Natural killer cell treated with Interleukin-12 subunit alpha and Interleukin-12 subunit beta and Interleukin-15 and Interleukin-18, amount 100 ng/mL, for 72 hours (primary cell): ENCODE results near the gene TMEM132A. TPM values are rescaled to one million over a fixed set of nuclear protein-coding genes. Genes with fewer than 3 reads are reported as not detected.
"Not testable (repeated sequence)": the region's sequence is repeated elsewhere in the genome, so short reads cannot be mapped to it uniquely, and the experiment has no call there.

ENCODE experiments used
- ATAC-seq, 2 donors: fragments of 150-1000 bp; cut with Tn5 transposase in 1 of 2; sonication (Bioruptor Pico), chemical (Tn5 transposase) in 1 of 2; 2 replicates each; pipeline ENCODE4 v1.10.0; 2021
- DNase-seq: peaks from one replicate; pipeline ENCODE4 v3.0.0; 2022; ENCODE audit warnings: low spot score
- H3K27ac Mint-ChIP-seq, 2 donors: 1 replicate in 1 of 2; 2 replicates in 1 of 2; pipeline ENCODE4 v1.8.0; 2022; ENCODE audit warnings: mixed read lengths in 2 of 2, mild to moderate bottlenecking in 1 of 2, moderate library complexity in 1 of 2
- H3K27me3 Mint-ChIP-seq, 2 donors: 1 replicate in 1 of 2; 2 replicates in 1 of 2; pipeline ENCODE4 v1.8.0; 2022; ENCODE audit warnings: mixed read lengths in 2 of 2
- H3K36me3 Mint-ChIP-seq: one replicate; pipeline ENCODE4 v1.8.0; 2022; ENCODE audit warnings: mixed read lengths
- H3K4me1 Mint-ChIP-seq, 2 donors: 1 replicate in 1 of 2; 2 replicates in 1 of 2; pipeline ENCODE4 v1.8.0; 2022; ENCODE audit warnings: low read depth in 2 of 2, mixed read lengths in 2 of 2, mild to moderate bottlenecking in 1 of 2
- H3K4me3 Mint-ChIP-seq: one replicate; pipeline ENCODE4 v1.8.0; 2022; ENCODE audit warnings: mixed read lengths
- H3K9me3 Mint-ChIP-seq: 2 replicates; pipeline ENCODE4 v1.8.0; 2022; ENCODE audit warnings: mixed read lengths
- total RNA-seq, 2 donors: library from RNA; stranded (reverse); gene quantifications; one replicate each; pipeline ENCODE4 v1.2.3, GENCODE V29; 2022

Gene TMEM132A
- total RNA-seq, 2 donors from 2014 or later = 0.10 TPM; not detected in 1

DNA sequence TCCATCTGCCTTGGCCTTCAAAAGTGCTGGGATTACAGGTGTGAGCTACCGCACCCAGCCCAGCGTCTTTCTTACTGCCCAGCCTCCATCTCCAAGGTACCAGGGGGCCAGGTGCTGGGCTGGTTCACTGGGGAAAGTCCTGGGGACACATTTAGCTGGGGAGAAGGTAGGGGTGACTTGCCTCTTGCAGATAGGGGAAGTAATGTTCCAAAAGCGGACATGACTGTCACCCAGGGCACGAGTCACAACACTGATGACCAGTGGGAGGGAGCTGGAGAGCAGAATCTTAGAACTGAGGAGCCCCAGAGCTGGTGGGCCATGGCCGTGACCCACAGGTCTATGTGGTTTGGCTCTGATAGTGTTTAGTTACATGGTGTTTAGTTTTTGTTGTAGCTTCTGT, 30.2 kb downstream of the TMEM132A start:
- no peak overlapping the region for H3K4me3 Mint-ChIP-seq
- peaks cover under 1 to 25% of the 10 kb centered on the region in 2 donors for H3K27me3 Mint-ChIP-seq
- no peak for ATAC-seq
- H3K9me3 Mint-ChIP-seq = no peaks in the 10 kb centered on the region
- no peak for DNase-seq
- no peak overlapping the region for H3K27ac Mint-ChIP-seq
- no peaks in the 10 kb centered on the region for H3K36me3 Mint-ChIP-seq
- peaks cover 11 to 16% of the 10 kb centered on the region in 2 donors for H3K4me1 Mint-ChIP-seq

DNA sequence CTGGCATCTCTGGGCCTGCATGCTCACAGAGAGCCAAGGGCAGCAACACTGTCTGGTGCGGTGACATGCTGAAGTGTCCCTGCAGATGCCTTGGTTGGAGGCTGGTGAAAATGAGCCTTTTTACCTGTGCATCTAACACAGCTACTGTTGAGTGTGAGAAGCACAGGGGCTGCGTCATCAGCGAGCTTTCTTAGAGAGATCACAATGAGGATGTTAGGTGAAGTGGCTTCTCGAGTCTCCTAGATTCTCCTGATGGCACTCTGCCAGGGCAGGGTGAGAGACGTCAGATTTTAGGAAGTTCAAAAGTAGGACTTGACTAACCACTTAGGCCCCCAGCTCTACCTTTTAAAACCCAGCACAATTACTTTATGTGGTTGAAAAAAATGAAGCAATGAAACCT, 31.3 kb downstream of the TMEM132A start:
- Mint-ChIP-seq H3K36me3 (no peaks in the 10 kb centered on the region), H3K9me3 (no peaks in the 10 kb centered on the region), H3K27me3 (peaks cover 7 to 34% of the 10 kb centered on the region in 2 donors), H3K4me3 (no peak overlapping the region), H3K4me1 (peaks cover 11 to 16% of the 10 kb centered on the region in 2 donors), H3K27ac (no peak overlapping the region)
- ATAC-seq = no peak
- no peak for DNase-seq

DNA sequence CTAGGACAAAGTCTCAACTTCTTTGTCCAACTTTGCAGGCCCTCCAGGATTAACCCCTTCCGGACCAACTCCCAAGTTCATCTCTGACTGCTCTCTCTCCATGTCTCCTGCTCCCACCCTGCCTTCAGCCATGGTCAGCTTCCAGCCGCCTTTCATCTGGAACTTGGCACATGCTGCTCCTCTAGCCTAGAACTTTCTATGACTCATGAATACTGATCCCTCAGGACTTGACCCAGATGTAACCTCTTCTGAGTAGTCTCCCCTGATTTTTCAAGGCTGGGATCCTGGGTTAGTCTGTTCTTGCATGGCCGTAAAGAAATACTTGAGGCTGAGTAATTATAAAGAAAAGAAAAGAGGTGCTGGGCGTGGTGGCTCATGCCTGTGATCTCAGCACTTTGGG, 32.9 kb downstream of the TMEM132A start:
- H3K9me3 Mint-ChIP-seq = no peaks in the 10 kb centered on the region
- H3K4me3 Mint-ChIP-seq = no peak overlapping the region
- peaks cover 9% of the 10 kb centered on the region in 2 donors for H3K4me1 Mint-ChIP-seq
- H3K27ac Mint-ChIP-seq = no peak overlapping the region
- H3K36me3 Mint-ChIP-seq = no peaks in the 10 kb centered on the region
- DNase-seq (no peak), ATAC-seq (no peak)
- H3K27me3 Mint-ChIP-seq = peaks cover 15 to 35% of the 10 kb centered on the region in 2 donors

DNA sequence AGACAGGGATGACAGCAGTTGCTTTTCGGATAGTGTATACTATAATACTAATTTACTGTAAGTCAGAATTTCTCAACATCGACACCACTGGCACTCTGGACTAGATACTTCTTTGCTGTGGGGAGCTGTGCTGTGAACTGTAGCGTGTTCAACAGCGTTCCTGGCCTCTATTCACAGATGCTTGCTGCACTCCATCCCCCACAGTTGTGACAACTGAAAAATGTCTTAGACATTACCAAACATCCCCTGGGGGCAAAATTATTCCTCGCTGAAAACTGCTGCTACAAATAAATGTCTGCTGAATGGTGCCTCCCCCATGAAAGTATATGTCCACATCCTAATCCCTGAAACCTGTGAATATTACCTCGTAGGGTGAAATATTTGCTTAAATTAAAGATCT, 35.2 kb downstream of the TMEM132A start:
- DNase-seq (no peak), ATAC-seq (no peak)
- Mint-ChIP-seq H3K27me3 (peaks cover 15 to 28% of the 10 kb centered on the region in 2 donors), H3K27ac (no peak overlapping the region), H3K9me3 (no peaks in the 10 kb centered on the region), H3K36me3 (no peaks in the 10 kb centered on the region), H3K4me1 (no peaks in the 10 kb centered on the region), H3K4me3 (no peak overlapping the region)

DNA sequence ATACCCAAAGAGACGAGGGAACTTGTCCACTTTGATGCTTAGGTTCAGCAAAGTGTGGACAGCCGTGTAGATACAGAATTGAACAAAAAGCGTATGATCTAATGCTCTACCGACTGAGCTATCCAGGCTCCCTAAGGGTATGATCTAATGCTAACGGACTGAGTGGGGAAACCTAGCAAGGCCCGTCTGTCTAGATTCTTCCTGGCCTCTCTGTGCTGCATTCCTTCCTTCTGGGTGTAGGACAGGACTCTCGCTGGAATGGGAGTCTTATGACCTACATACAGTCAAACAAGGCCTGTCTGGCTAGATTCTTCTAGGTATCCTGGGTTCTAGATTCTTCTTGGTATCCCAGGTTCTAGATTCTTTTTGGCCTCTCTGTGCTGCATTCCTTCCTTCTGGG, 36.1 kb downstream of the TMEM132A start:
- H3K36me3 Mint-ChIP-seq = no peaks in the 10 kb centered on the region
- H3K27ac Mint-ChIP-seq = no peak overlapping the region
- peaks cover 15 to 28% of the 10 kb centered on the region in 2 donors for H3K27me3 Mint-ChIP-seq
- ATAC-seq = no peak
- H3K4me3 Mint-ChIP-seq = no peak overlapping the region
- no peak for DNase-seq
- no peaks in the 10 kb centered on the region for H3K4me1 Mint-ChIP-seq
- H3K9me3 Mint-ChIP-seq = no peaks in the 10 kb centered on the region

DNA sequence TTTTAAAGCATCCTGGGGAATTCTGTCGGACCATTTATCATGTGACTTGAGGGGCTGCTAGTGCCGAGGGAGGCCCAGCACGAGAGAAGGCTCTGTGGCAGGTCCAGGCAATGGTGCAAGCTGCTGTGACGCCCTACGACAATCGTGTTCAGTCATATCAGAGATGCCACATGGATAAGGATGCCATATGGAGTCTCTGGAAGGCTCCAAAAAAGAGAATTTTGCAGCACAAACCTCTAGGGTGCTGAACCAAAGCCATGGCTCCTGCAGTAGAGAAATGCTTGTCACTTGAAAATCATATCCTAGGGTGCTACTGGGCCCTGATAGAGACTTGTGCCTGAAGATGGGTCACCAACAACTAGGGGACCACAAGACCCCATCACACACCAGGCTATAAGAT, 40.5 kb downstream of the TMEM132A start:
- Mint-ChIP-seq H3K27me3 (peaks cover 19 to 22% of the 10 kb centered on the region in 2 donors), H3K4me3 (no peak overlapping the region), H3K4me1 (no peaks in the 10 kb centered on the region), H3K27ac (no peak overlapping the region), H3K9me3 (no peaks in the 10 kb centered on the region), H3K36me3 (no peaks in the 10 kb centered on the region)
- ATAC-seq (no peak), DNase-seq (no peak)

DNA sequence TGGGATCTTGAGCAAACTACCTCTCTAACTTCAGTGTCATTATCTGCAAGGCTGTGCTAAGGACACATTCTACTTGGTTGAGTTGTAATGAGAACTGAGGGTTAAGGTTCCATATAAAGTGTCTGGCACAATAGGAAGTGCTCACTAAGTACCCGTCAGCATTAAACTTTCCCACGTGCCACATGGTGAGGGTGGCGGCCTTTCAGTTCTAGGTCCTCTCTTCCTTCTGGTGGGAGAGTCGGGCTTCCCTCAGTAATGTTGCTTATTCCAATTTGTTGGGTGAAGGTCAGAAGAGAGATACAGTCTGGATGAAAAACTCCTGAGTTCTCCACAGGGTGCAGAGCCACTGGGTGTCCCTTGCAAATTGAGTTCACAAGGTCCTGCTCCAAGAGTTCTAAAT, 42.6 kb downstream of the TMEM132A start:
- peaks cover 10 to 11% of the 10 kb centered on the region in 2 donors for H3K27me3 Mint-ChIP-seq
- H3K4me1 Mint-ChIP-seq = peaks cover 17 to 18% of the 10 kb centered on the region in 2 donors
- no peak overlapping the region for H3K27ac Mint-ChIP-seq
- no peak overlapping the region for H3K4me3 Mint-ChIP-seq
- H3K36me3 Mint-ChIP-seq = no peaks in the 10 kb centered on the region
- DNase-seq (no peak), ATAC-seq (no peak)
- H3K9me3 Mint-ChIP-seq = no peaks in the 10 kb centered on the region

DNA sequence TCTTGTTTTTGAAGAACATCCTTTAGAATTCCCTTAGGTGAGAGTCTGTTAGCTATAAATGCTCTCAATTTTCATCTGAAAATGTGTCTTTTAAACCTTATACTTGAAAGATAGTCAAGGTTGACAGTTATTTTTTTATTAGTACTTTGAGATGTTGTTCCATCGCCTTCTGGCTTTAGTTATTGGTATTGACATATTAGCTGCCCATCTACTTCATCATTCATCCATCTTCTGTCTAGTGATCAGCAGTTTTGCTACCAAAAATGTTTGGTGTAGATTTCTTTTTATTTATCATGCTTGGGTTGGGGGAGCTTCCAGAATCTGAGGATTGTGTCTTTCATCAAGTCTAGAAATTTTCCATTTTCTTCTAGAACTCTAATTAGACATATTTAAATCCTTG, 44.0 kb downstream of the TMEM132A start:
- Mint-ChIP-seq H3K27ac (no peak overlapping the region), H3K4me1 (peaks cover 18 to 26% of the 10 kb centered on the region in 2 donors), H3K9me3 (no peaks in the 10 kb centered on the region), H3K4me3 (no peak overlapping the region), H3K36me3 (no peaks in the 10 kb centered on the region), H3K27me3 (peaks cover 10 to 11% of the 10 kb centered on the region in 2 donors)
- ATAC-seq (no peak), DNase-seq (no peak)

DNA sequence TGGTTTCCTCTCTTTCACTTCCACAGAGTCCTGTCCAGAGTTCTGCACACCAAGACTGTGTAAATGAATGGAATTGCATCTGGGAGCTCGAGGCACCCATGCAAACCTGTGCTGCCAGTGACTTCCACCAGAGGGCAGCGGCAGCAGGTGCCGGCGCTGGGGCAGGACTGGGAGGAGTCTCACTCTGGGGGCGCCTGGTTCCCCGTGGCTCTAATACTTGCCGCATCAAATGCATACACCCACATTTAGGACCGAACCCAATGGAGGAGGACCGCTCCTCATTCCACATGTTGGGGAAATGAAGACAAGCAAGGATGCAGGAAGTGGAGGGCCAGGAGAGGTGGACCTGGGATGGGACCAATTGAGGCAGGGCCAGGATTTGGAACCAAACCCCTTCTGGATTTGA, 46.1 kb downstream of the TMEM132A start:
- no peaks in the 10 kb centered on the region for H3K36me3 Mint-ChIP-seq

DNA sequence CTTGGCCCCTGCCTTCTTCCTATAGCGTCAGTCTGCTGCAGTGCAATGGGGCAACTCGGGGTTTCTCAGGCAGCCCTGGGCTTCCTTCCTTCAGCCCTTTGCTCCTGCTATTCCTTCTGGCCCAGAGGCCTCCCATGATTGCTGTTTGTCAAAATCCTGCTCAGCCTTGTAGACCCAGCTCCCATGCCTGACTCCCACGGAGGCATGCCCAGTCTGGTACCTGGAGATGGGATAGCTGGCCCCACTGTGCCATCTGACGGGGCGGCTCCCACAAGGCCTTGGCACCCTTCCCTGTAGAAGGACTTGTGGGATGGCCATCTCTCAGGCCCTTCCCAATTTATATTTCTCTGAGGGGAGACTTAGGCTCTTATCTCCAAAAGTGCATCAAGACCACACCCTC, 46.6 kb downstream of the TMEM132A start:
- peaks cover 10 to 11% of the 10 kb centered on the region in 2 donors for H3K27me3 Mint-ChIP-seq
- H3K9me3 Mint-ChIP-seq = no peaks in the 10 kb centered on the region
- H3K36me3 Mint-ChIP-seq = no peaks in the 10 kb centered on the region
- peak overlapping the region; percentile 84 for H3K4me3 Mint-ChIP-seq
- no peak for DNase-seq
- peaks cover 29 to 35% of the 10 kb centered on the region in 2 donors for H3K4me1 Mint-ChIP-seq
- peak overlapping the region; percentile 39 to 54 for H3K27ac Mint-ChIP-seq
- ATAC-seq = no peak

More for the DNA sequence above, 46.1 kb downstream of the TMEM132A start:
- Mint-ChIP-seq H3K27me3 (peaks cover 10 to 11% of the 10 kb centered on the region in 2 donors), H3K4me3 (no peak overlapping the region), H3K9me3 (no peaks in the 10 kb centered on the region), H3K27ac (peak overlapping the region in 1 of 2 donors; percentile 50), H3K4me1 (peaks cover 29 to 35% of the 10 kb centered on the region in 2 donors)
- ATAC-seq (peak; percentile 67 to 81), DNase-seq (peak; percentile 69)

DNA sequence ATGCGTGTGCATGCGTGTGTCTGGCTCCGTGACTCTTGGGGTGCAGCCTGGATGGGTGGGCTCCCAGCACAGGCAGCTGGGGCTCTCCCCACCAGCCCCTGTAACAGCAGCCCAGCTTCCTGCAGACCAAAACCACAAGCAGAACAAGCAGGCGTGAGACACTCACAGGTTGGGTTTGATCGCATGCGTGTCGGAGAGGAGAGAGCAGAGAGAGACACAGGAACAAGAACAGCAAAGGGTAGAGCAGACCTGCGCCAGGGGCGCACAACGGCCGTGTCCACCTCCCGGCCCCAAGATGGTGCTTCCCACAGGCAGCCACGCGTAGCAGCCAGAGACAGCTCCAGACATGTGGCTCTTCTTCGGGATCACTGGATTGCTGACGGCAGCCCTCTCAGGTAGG, 47.3 kb downstream of the TMEM132A start, which contains the start of gene CD6:
Gene CD6, plus strand, starts transcription at position 161 of the 400 bp plus-strand sequence. Its CDS starts 186 bp downstream, at position 347.
- no peaks in the 10 kb centered on the region for H3K9me3 Mint-ChIP-seq
- peak within 1 kb of the TSS; percentile 50 to 54 for H3K27ac Mint-ChIP-seq
- ATAC-seq = peak; percentile 67 to 82
- no peak for DNase-seq
- peaks cover 31 to 36% of the 10 kb centered on the region in 2 donors for H3K4me1 Mint-ChIP-seq
- H3K36me3 Mint-ChIP-seq = no peaks in the 10 kb centered on the region
- peak within 1 kb of the TSS; percentile 84 for H3K4me3 Mint-ChIP-seq
- peaks cover 10 to 11% of the 10 kb centered on the region in 2 donors for H3K27me3 Mint-ChIP-seq

DNA sequence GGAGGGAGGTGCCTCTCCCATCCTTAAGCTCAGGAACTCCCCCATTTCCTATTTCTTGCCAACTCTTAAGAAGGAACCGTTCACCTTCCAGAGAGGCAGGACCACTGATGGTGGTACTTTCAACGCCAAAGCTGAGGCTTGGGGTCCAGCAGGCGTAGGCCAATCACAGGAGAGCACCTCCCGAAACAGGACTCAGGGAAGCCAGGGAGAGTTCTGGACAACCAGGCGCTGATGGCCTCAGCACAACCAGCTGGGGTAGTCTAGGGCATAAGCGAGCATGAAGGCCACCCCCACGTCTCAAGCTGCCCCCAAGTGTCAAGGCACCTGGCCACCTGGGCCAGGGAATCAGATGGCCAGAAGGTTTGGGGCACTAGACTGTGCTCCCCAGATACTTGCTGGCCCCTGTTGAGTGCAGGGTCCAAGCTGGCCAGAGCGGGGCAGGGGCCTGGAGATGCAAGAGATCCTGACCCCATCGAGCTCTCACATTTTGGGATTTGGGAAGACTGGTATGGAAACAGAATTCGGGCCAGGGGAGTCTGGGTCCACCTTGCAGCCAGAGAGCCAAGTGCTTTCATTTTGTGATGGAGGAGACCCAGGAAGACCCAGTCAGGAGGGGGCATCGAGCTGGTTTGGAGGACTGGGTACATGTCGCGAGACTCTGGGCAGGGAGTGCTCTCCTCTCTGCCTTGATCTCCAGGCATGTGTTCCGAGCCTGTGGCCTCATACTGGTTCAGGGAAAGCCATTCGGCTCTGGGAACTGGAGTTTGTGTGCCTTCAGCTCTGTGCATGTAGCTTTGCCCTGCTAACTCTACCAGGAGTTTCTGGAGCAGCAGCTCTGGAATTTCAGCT, 48.1 kb downstream of the TMEM132A start:
- Mint-ChIP-seq H3K27ac (peak overlapping the region; percentile 39 to 54), H3K4me3 (peak overlapping the region; percentile 84), H3K27me3 (peaks cover 10% of the 10 kb centered on the region in 2 donors), H3K36me3 (no peaks in the 10 kb centered on the region), H3K9me3 (no peaks in the 10 kb centered on the region), H3K4me1 (peaks cover 38 to 40% of the 10 kb centered on the region in 2 donors)
- peak in 1 of 2 donors; percentile 39 for ATAC-seq
- no peak for DNase-seq

DNA sequence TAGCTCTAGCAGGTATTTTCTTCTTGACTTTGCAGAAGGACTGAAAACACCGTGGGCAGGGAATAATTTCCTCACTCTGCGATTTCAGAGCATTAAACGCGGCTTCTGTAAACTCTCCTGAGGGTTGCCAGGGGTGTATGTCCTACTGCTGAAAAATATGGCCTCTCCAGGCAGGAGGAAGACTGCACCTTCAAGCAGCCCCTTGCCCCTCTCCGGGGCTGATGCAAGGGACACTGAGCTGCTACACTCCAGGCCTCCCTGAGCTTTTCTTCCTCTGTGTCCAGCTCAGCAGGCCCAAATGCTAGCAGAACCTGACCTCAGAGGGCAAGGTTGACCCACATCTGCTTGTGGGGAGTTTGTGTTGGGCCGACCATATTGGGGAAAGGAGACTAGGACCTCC, 49.4 kb downstream of the TMEM132A start:
- Mint-ChIP-seq H3K4me1 (peaks cover 46 to 51% of the 10 kb centered on the region in 2 donors), H3K27ac (peak overlapping the region; percentile 39 to 54), H3K36me3 (no peaks in the 10 kb centered on the region), H3K9me3 (no peaks in the 10 kb centered on the region), H3K4me3 (peak overlapping the region; percentile 84), H3K27me3 (peaks cover 5 to 7% of the 10 kb centered on the region in 2 donors)
- ATAC-seq (no peak), DNase-seq (no peak)

DNA sequence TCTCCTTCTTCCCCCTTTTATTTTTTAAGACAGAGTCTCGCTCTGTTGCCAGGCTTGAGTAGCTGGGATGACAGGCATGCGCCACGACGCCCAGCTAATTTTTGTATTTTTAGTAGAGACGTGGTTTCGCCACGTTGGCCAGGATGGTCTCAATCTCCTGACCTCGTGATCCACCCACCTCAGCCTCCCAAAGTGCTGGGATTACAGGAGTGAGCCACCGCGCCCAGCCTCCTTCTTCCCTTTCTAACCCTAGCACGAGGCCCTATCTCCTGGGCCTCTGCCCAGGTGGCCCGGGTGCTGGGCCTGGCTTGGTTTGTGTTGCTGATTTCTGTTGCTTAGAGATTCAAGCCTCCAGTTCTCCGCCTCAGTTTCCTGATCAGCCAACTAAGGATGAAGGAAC, 50.1 kb downstream of the TMEM132A start:
- not testable (repeated sequence) for H3K36me3 Mint-ChIP-seq, ATAC-seq, H3K27me3 Mint-ChIP-seq, DNase-seq, H3K9me3 Mint-ChIP-seq
- Mint-ChIP-seq H3K4me3 (peak overlapping the region; percentile 84), H3K27ac (peak overlapping the region; percentile 39 to 54), H3K4me1 (peaks cover 52 to 57% of the 10 kb centered on the region in 2 donors)
